ENCODE data around the gene JAKMIP2.

- TF ChIP-seq CTCF (IDR thresholded peaks at IDR 0.05; ENCODE audit: poor library complexity): no peak
- no peak for TF ChIP-seq EZH2 (IDR thresholded peaks at IDR 0.05; ENCODE audit: borderline replicate concordance)
- TF ChIP-seq EZH2phosphoT487 (IDR thresholded peaks at IDR 0.05; ENCODE audit: low read depth, severe bottlenecking, unreplicated experiment): no peak
Observed at GRCh38 chr5:147731431-147732290, 50.9 kb downstream of the JAKMIP2 start.

Data from hepatocyte (in vitro differentiated cells).